ENCODE measurements around the gene CD8B.

CD8B gene

DNA sequence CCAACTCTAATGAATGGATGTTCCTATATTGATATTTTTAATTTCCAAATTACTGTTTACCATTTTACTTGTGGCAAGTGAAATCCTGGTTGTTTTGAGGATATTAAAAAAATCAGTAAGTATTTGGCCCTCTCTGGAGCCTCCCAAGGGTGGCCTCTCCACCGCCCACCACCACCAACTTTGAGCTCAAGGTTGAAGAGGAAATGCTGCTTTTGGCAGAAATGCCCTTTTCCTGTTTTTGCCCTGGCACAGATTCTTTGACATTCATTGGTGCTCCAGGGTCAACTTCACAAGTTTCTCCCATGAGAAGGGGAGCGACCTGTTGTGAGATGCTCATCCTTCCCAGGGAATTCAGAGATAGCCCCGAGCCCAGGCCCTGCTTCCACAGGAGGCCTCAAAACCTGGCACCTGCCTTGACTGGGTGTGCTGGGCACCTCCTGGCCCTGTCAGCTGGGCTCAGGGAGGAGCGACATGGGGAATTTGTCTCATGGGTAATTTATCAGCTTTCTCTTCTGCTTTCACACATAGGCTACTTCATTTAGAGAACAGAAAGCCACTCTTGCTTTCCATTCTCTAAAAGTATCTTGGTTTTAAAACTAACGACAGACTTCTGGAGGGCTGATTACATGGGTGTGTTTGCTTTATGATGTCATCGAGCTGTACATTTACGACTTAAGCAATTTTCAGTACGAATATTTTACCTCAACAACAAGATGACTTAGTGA, 77.9 kb downstream of the CD8B start:
- no peaks in the 10 kb centered on the region for H3K9me3 Mint-ChIP-seq
- peak overlapping the region; percentile 91 for H3K27ac Mint-ChIP-seq
- peaks cover 17 to 35% of the 10 kb centered on the region in 2 donors for H3K4me1 Mint-ChIP-seq
- H3K36me3 Mint-ChIP-seq = no peaks in the 10 kb centered on the region
- DNase-seq (peak; percentile 52), ATAC-seq (replicated peaks) (peak; percentile 97)
- peak overlapping the region in 1 of 2 donors; percentile 41 for H3K4me3 Mint-ChIP-seq
- H3K27me3 Mint-ChIP-seq = peaks cover 12 to 14% of the 10 kb centered on the region in 2 donors

DNA sequence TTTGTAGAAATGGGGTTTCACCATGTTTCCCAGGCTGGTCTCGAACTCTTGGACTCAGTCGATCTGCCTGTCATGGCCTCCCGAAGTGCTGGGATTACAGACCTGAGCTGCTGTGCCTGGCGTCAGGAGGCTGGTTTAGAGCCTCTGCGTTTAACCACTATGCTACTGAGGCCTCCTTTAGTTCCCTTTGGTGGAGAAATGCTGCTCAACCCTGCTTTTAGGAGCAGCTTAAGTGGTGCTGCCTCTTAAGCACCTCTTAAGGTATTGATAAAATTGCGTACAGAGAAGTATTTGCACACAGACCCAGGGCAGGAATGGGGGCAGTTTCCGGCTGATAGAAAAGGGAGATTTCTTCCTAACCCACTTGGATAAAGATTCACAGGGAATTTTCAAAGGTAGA, 78.9 kb downstream of the CD8B start:
- Mint-ChIP-seq H3K4me3 (no peak overlapping the region), H3K4me1 (peaks cover 17 to 35% of the 10 kb centered on the region in 2 donors), H3K36me3 (no peaks in the 10 kb centered on the region), H3K9me3 (no peaks in the 10 kb centered on the region), H3K27ac (no peak overlapping the region), H3K27me3 (peaks cover 3 to 4% of the 10 kb centered on the region in 2 donors)
- ATAC-seq (replicated peaks) (no peak), DNase-seq (no peak)

DNA sequence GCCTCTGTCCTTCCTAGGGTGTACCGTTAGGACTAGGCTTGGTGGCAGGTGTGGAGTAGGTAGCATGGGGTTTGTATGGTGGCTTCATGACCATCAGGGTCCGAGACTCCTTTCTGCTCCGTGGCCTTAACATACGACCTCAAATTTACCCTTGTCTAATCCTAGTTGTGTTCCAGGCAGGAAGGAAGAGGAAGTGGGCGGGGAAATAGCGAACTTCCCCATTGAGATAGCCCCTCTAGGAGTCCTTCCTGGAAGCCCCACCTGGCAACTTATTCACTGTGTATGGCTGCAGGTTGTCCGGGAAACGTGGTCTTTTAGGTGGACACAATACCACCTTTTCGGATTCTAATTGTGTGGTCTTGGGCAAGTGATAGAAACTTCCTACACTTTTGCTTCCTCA, 80.3 kb downstream of the CD8B start:
- no peak for ATAC-seq (replicated peaks)
- peaks cover 0 to 8% of the 10 kb centered on the region in 2 donors for H3K36me3 Mint-ChIP-seq
- no peaks in the 10 kb centered on the region for H3K27me3 Mint-ChIP-seq

DNA sequence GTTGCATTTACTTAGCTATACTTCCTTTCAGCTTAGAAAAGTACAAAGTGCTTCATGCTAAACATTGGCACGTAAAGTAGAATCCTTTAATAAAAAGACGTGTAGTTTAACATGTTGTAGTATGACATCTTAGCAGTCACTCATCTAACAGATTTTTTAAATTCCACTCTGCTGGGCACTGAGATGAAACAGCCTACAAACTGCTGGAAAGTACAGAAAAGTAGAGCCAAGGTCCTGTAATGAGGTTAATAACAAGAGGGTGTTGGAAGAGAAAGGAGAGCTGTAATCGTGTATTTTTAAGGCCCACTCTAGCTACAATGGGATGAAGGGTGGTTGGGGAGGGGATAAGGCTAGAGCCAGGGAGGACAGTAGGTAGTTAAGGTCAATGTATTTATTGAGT, 81.7 kb downstream of the CD8B start:
- Mint-ChIP-seq H3K27me3 (no peaks in the 10 kb centered on the region), H3K4me1 (peaks cover 16 to 34% of the 10 kb centered on the region in 2 donors), H3K9me3 (no peaks in the 10 kb centered on the region), H3K4me3 (no peak overlapping the region), H3K27ac (no peak overlapping the region), H3K36me3 (peaks cover under 1 to 8% of the 10 kb centered on the region in 2 donors)
- DNase-seq = no peak
- ATAC-seq (replicated peaks) = no peak

More for the DNA sequence above, 80.3 kb downstream of the CD8B start:
- no peak for DNase-seq
- Mint-ChIP-seq H3K9me3 (no peaks in the 10 kb centered on the region), H3K27ac (no peak overlapping the region), H3K4me1 (peaks cover 16 to 35% of the 10 kb centered on the region in 2 donors), H3K4me3 (no peak overlapping the region)

DNA sequence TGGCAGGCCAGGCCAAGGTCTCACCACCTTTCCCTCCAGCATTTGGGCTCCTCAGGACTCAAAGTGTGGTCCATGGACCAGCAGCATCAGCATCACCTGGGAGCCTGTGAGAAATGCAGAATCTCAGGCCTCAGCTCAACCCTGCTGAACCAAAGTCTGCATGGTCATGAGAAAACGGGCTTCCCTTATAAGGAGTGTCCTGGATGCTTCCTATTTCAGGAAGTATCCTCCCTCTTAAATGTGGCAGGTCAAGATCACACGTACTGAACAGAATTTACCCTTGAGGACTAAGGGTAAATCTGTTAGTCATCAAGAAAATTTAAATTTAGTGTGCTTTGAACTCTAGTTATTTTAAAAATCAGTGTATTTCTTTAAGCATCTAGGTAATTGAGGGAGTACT, 82.7 kb downstream of the CD8B start:
- no peaks in the 10 kb centered on the region for H3K27me3 Mint-ChIP-seq
- peaks cover 7 to 14% of the 10 kb centered on the region in 2 donors for H3K36me3 Mint-ChIP-seq
- ATAC-seq (replicated peaks) (no peak), DNase-seq (no peak)
- H3K4me3 Mint-ChIP-seq = no peak overlapping the region
- peaks cover 11 to 24% of the 10 kb centered on the region in 2 donors for H3K4me1 Mint-ChIP-seq
- H3K27ac Mint-ChIP-seq = no peak overlapping the region
- no peaks in the 10 kb centered on the region for H3K9me3 Mint-ChIP-seq

DNA sequence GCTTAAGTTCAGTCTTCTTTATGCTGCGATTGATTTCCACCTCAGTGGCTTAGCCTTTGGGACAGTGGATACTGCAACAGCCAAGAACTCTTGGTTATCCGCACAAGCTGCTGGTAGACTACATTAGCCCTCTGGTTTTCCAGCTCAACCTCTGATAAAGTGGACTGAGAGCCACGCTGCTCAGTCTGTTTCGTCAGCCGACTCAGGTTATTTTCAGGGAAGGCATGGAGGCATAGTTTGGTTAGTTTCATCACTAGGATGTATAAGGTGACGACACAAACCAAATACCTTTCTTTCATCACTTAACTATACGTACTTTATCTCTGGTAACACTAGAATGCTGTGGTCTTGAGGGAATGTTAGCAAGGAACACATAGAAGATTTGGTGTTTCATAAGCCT, 85.2 kb downstream of the CD8B start:
- Mint-ChIP-seq H3K4me3 (no peak overlapping the region), H3K27ac (no peak overlapping the region)

DNA sequence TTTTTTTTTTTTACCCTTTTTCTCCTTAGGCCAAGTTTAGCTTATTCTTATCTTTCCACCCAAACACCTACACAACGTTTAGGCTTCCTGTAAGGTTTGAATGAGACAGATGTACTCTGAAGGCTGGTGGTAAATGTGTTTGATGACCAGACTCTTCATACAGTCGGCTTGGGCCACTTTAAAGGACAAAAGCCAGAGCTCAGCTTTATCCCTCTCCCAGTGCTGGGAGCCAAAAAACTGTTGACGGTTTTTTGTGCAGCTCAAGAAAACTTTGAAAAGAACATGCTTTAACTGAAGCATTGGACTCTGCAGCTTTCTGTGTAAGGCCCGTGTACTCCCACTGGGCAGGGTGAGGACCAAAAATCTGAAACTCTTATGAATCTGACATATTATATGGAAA, 86.3 kb downstream of the CD8B start:
- H3K27me3 Mint-ChIP-seq = no peaks in the 10 kb centered on the region
- peak overlapping the region; percentile 42 for H3K27ac Mint-ChIP-seq
- no peak for DNase-seq
- H3K9me3 Mint-ChIP-seq = no peaks in the 10 kb centered on the region
- no peak for ATAC-seq (replicated peaks)
- no peak overlapping the region for H3K4me3 Mint-ChIP-seq
- H3K4me1 Mint-ChIP-seq = no peaks in the 10 kb centered on the region
- peaks cover 23 to 39% of the 10 kb centered on the region in 2 donors for H3K36me3 Mint-ChIP-seq

More for the DNA sequence above, 85.2 kb downstream of the CD8B start:
- Mint-ChIP-seq H3K9me3 (no peaks in the 10 kb centered on the region), H3K27me3 (no peaks in the 10 kb centered on the region), H3K4me1 (peaks cover 3 to 6% of the 10 kb centered on the region in 2 donors), H3K36me3 (peaks cover 20 to 34% of the 10 kb centered on the region in 2 donors)
- DNase-seq (no peak), ATAC-seq (replicated peaks) (no peak)

DNA sequence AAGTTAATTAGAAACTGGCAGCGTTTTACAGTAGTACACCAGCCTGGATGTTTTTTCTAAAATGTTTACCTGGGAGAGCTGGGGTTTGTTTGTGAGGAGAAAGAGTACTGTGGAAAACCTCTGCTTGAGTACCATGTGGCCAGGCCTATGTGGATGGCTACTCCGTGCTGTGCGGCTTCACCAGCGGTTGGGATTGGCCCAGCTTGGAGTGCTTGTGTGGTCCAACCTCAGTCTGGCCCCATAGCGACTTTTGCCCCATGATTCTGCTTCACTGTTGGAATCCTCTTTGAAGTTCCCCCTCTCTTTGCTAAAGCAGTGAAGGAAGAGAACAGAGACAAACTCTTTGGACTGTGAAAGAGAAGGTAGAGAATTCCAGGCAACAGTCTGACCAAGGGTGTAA, 86.8 kb downstream of the CD8B start:
- Mint-ChIP-seq H3K27me3 (no peaks in the 10 kb centered on the region), H3K9me3 (no peaks in the 10 kb centered on the region), H3K4me1 (no peaks in the 10 kb centered on the region), H3K27ac (no peak overlapping the region), H3K4me3 (no peak overlapping the region), H3K36me3 (peaks cover 23 to 41% of the 10 kb centered on the region in 2 donors)
- DNase-seq (no peak), ATAC-seq (replicated peaks) (no peak)

DNA sequence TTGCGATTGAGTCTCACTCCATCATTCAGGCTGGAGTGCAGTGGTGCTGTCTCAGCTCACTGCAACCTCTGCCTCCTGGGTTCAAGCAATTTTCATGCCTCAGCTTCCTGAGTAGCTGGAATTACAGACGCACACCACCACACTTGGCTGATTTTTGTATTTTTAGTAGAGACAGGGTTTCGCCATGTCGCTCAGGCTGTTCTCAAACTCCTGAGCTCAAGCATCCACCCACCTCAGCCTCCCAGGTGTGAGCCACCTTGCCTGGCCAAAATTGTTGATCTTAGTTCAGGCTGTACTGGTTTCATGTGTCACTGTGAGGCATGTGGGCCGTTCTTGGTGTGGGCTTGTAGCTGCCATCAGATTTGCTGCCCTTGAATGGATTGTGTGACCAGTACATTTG, 89.1 kb downstream of the CD8B start:
- no peaks in the 10 kb centered on the region for H3K9me3 Mint-ChIP-seq
- ATAC-seq (replicated peaks) (no peak), DNase-seq (no peak)
- H3K4me3 Mint-ChIP-seq = no peak overlapping the region
- no peaks in the 10 kb centered on the region for H3K27me3 Mint-ChIP-seq
- H3K36me3 Mint-ChIP-seq = peaks cover 25 to 49% of the 10 kb centered on the region in 2 donors
- H3K4me1 Mint-ChIP-seq = no peaks in the 10 kb centered on the region
- no peak overlapping the region for H3K27ac Mint-ChIP-seq

DNA sequence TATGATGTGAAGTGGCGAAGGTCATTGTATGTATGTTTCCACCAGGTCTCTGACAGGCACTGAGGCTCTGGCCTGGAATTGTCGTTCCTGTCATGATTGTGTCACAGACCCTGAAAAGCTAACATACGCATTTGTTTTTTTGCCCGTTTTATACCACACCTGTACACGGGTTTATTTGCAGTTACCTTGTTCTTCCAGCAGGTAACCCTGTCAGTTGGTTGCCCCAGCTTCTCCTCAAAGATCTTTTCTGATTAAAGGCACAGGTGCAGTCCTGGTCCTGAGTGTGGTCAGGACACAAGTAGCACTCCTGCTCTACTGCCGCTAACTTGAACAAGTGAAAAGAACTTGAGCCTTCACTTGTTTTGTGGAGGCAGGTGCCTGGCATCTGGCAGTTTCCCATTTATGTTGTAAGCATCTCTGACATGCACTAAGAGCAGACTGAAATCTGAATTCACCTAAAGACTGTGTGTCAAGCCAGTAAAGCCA, 90.8 kb downstream of the CD8B start:
- no peaks in the 10 kb centered on the region for H3K27me3 Mint-ChIP-seq
- H3K36me3 Mint-ChIP-seq = peaks cover 25 to 48% of the 10 kb centered on the region in 2 donors

DNA sequence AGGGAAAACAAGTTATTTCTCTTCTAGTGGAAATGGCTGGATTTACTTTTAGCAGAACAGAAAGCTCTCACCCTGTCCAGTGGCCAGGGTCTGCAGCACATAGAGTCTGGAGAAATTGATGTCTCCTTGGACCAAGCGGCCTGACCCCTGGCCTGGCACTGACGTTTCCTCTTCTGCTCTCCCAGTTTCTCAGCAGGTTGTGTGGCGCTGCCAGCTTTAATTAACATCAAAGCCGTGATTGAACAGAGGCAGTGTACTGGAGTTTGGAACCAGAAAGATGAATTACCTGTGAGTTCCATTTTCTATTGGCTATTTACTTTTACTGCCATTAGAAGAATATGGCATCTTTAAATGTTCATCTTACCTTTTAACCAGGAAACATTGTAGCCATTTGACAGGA, 91.8 kb downstream of the CD8B start:
- Mint-ChIP-seq H3K4me1 (no peaks in the 10 kb centered on the region), H3K36me3 (peaks cover 24 to 48% of the 10 kb centered on the region in 2 donors), H3K4me3 (no peak overlapping the region), H3K27ac (no peak overlapping the region), H3K27me3 (no peaks in the 10 kb centered on the region), H3K9me3 (no peaks in the 10 kb centered on the region)
- DNase-seq (no peak), ATAC-seq (replicated peaks) (no peak)

More for the DNA sequence above, 90.8 kb downstream of the CD8B start:
- H3K4me1 Mint-ChIP-seq = no peaks in the 10 kb centered on the region
- no peak for DNase-seq
- no peak overlapping the region for H3K27ac Mint-ChIP-seq
- no peak for ATAC-seq (replicated peaks)
- H3K9me3 Mint-ChIP-seq = no peaks in the 10 kb centered on the region
- H3K4me3 Mint-ChIP-seq = no peak overlapping the region

DNA sequence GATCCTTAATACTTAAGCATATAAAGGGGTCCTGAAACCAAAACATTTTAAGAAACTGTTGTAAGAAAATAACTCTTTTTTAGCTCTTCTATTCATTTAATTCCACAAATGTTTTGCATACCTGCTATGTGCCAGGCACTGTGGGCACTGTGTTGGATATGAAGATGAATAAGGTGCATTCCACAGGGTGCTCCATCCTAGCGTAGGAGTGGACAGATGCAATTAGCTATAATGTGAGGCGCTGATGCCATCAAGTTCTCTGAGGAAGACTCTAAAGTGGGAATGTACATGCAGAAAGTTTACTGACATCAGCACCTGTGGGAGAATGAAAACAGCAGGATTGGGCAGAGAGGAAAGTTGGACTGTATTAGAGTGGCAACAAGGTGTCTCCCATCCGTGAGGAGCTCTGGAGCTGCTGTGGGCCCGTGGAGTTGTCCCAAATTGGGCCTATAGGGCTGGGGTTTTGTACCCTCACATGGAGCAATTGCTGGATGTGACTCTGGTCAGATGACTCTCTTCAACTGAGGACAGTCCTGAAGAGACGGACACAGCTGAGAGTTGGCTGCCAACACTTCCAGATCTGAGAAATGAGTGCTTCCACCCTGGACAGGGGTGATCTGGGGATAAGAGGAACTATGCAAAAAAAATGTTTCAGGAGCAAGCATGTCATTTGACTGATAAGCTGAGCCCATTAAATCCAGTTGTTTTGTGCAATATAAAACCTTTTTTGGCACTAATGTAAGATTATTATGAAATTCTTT, 93.3 kb downstream of the CD8B start:
- H3K27me3 Mint-ChIP-seq = no peaks in the 10 kb centered on the region
- H3K4me1 Mint-ChIP-seq = peaks cover 3 to 5% of the 10 kb centered on the region in 2 donors
- H3K36me3 Mint-ChIP-seq = peaks cover 20 to 37% of the 10 kb centered on the region in 2 donors
- DNase-seq = no peak
- no peak for ATAC-seq (replicated peaks)
- H3K4me3 Mint-ChIP-seq = no peak overlapping the region
- no peaks in the 10 kb centered on the region for H3K9me3 Mint-ChIP-seq
- H3K27ac Mint-ChIP-seq = no peak overlapping the region

Measured in stimulated activated naive B cell treated with anti-CD40 and anti-IgM and Interleukin-4, amounts not matched to agents 10 μg/mL and 1 μg/mL and 100 μg/mL, for 72 hours (primary cell).